Adrenal gland (tissue), 5 donors: ENCODE results near the gene ZNF814.
"Not testable (repeated sequence)": the region's sequence is repeated elsewhere in the genome, so short reads cannot be mapped to it uniquely, and the experiment has no call there.

Experiments
- POLR2A ChIP-seq, 2 donors: fragments of 450-650 bp; IDR thresholded peaks; one replicate each; pipeline ENCODE4 v1.6.1; 2017; ENCODE audit warnings: antibody characterized with exemption in 2 of 2, mild to moderate bottlenecking in 2 of 2, moderate library complexity in 1 of 2
- TF ChIP-seq, protein P1 (sequence below), 6 experiments: fragments of 450-650 bp in 4 of 6; fragments of 200-600 bp in 2 of 6; sonication (generic) in 1 of 6; IDR thresholded peaks; 1 replicate in 5 of 6; 2 replicates in 1 of 6; pipeline versions ENCODE4 v1.5.1 to v1.8.0; 2016 to 2021; ENCODE audit warnings: antibody characterized with exemption in 6 of 6, mild to moderate bottlenecking in 2 of 6, moderate library complexity in 1 of 6
- donor health status: DM: no; HTN: no; CAD: no.

DNA sequence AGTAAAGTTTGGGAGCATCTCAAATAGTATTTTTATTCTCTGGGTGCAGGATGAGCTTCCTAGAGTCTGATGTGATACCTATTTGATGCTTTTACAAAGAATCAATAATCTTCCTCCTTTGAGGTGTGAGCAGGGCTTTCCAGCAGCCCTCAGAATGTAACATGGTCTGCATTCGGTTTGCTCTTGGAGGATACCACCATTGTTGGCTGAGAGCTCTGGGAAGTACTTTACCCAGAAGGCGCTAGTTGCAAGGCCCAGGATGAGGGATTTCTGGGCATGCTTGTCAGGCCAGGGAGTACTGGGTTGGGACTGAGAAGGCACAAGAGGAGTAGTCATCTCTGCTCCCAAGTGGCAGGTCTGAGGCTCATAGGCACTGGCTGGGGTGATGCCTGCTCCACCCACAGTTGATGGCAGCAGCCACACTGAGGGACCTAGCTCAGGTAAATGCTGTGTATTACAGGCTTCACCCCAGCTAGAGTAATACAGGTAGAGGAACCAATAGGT lies 39.6 kb downstream of the ZNF814 start:
- TF ChIP-seq, protein P1, sequence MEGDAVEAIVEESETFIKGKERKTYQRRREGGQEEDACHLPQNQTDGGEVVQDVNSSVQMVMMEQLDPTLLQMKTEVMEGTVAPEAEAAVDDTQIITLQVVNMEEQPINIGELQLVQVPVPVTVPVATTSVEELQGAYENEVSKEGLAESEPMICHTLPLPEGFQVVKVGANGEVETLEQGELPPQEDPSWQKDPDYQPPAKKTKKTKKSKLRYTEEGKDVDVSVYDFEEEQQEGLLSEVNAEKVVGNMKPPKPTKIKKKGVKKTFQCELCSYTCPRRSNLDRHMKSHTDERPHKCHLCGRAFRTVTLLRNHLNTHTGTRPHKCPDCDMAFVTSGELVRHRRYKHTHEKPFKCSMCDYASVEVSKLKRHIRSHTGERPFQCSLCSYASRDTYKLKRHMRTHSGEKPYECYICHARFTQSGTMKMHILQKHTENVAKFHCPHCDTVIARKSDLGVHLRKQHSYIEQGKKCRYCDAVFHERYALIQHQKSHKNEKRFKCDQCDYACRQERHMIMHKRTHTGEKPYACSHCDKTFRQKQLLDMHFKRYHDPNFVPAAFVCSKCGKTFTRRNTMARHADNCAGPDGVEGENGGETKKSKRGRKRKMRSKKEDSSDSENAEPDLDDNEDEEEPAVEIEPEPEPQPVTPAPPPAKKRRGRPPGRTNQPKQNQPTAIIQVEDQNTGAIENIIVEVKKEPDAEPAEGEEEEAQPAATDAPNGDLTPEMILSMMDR (IDR thresholded peaks at IDR 0.05): not testable (repeated sequence)
- not testable (repeated sequence) for TF ChIP-seq POLR2A (IDR thresholded peaks at IDR 0.05)
